ENCODE measurements around the gene TMEM202.

DNA sequence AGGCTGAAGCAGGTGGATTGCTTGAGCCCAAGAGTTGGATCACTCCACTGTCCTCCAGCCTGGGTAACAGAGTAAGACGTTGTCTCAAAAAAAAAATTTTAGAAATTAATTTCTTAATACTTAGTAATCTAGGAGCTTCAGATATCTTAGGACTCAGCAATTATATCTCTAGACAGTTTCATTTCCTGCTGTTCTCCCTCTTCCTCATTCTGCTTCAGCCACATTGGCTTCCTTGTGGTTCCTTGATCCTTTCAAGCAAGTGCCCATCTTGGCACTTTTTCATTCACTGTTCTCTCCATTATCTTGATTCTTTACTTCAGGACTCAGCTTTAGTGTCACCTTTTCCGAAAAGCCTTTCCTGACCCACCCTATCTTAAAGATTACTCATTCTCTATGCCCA, 22.5 kb downstream of the TMEM202 start:
- TF ChIP-seq, protein P1, sequence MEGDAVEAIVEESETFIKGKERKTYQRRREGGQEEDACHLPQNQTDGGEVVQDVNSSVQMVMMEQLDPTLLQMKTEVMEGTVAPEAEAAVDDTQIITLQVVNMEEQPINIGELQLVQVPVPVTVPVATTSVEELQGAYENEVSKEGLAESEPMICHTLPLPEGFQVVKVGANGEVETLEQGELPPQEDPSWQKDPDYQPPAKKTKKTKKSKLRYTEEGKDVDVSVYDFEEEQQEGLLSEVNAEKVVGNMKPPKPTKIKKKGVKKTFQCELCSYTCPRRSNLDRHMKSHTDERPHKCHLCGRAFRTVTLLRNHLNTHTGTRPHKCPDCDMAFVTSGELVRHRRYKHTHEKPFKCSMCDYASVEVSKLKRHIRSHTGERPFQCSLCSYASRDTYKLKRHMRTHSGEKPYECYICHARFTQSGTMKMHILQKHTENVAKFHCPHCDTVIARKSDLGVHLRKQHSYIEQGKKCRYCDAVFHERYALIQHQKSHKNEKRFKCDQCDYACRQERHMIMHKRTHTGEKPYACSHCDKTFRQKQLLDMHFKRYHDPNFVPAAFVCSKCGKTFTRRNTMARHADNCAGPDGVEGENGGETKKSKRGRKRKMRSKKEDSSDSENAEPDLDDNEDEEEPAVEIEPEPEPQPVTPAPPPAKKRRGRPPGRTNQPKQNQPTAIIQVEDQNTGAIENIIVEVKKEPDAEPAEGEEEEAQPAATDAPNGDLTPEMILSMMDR (conservative IDR thresholded peaks at IDR 0.05; ENCODE audit: low read depth, low read length) = no peak
- no peak for TF ChIP-seq POLR2A (IDR thresholded peaks at IDR 0.05; ENCODE audit: low read depth, low read length)
- TF ChIP-seq RFX5 (IDR thresholded peaks at IDR 0.05; ENCODE audit: low read depth, low read length) = no peak
- TF ChIP-seq, protein P2, sequence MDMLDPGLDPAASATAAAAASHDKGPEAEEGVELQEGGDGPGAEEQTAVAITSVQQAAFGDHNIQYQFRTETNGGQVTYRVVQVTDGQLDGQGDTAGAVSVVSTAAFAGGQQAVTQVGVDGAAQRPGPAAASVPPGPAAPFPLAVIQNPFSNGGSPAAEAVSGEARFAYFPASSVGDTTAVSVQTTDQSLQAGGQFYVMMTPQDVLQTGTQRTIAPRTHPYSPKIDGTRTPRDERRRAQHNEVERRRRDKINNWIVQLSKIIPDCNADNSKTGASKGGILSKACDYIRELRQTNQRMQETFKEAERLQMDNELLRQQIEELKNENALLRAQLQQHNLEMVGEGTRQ (IDR thresholded peaks at IDR 0.05; ENCODE audit: low read depth, low read length) = no peak
- no peak for TF ChIP-seq SMC3 (IDR thresholded peaks at IDR 0.05; ENCODE audit: low read depth, low read length)
- no peak for TF ChIP-seq RCOR1 (IDR thresholded peaks at IDR 0.05; ENCODE audit: insufficient replicate concordance, low read length)
- TF ChIP-seq BHLHE40 (IDR thresholded peaks at IDR 0.05; ENCODE audit: low read depth, low read length) = no peak
- no peak for TF ChIP-seq CEBPB (IDR thresholded peaks at IDR 0.05; ENCODE audit: low read depth, low read length)
